IMR-90 (cell line): ENCODE results near the gene ZNF407. TPM values are rescaled to one million over a fixed set of nuclear protein-coding genes. Genes with fewer than 3 reads are reported as not detected.

ENCODE experiments used
- ATAC-seq: fragments of 200-7000 bp; cut with Tn5 transposase; 2 replicates; pipeline ENCODE4 v1.9.1; 2020; ENCODE audit warnings: low read depth, mild to moderate bottlenecking, moderate library complexity
- BruUV-seq: library from RNA; stranded (reverse); fragments of 400-500 nt; replicated peaks from 2 replicates; lab custom pipeline; 2021; lab: Mats Ljungman, UMichigan
- CTCF ChIA-PET: fragments of 300-600 bp; formaldehyde crosslinking; extraction: SDS; loops from one replicate; lab custom pipeline; 2021; ENCODE audit warnings: antibody characterized with exemption; lab: Yijun Ruan, JAX
- POLR2A ChIA-PET: fragments of 300-600 bp; sonication (Branson Sonifier 250); formaldehyde crosslinking; loops from one replicate; lab custom pipeline; 2022; ENCODE audit warnings: antibody characterized with exemption; ENCODE audit not compliant: unreplicated experiment; lab: Charles Lee
- DNase-seq: peaks from one replicate; pipeline ENCODE4 v3.0.0; 2013
- H2AFZ ChIP-seq: replicated peaks from 2 replicates; pipeline ENCODE3; 2013; ENCODE audit warnings: low read length, mild to moderate bottlenecking; ENCODE audit not compliant: poor library complexity
- H2AK5ac ChIP-seq: 2 replicates; pipeline ENCODE4 v1.6.1; 2013; ENCODE audit warnings: low read depth, low read length, inconsistent platforms
- H2AK9ac ChIP-seq: replicated peaks from 2 replicates; pipeline ENCODE3; 2013; ENCODE audit warnings: mild to moderate bottlenecking, low read depth, low read length, moderate library complexity; ENCODE audit not compliant: poor library complexity
- H2BK120ac ChIP-seq: 2 replicates; pipeline ENCODE4 v1.6.1; 2013; ENCODE audit warnings: low read depth, low read length, inconsistent platforms
- H2BK15ac ChIP-seq: 3 replicates; pipeline ENCODE4 v1.6.1; 2013; ENCODE audit warnings: low read depth, low read length, inconsistent platforms
- H2BK20ac ChIP-seq: 2 replicates; pipeline ENCODE4 v1.6.1; 2013; ENCODE audit warnings: low read depth, mild to moderate bottlenecking, inconsistent platforms, low read length, moderate library complexity
- H2BK5ac ChIP-seq: 2 replicates; pipeline ENCODE4 v1.6.1; 2013; ENCODE audit warnings: mild to moderate bottlenecking, low read depth, low read length, inconsistent platforms; ENCODE audit not compliant: poor library complexity, severe bottlenecking
- H3K14ac ChIP-seq: replicated peaks from 2 replicates; pipeline ENCODE4 v1.6.1; 2013; ENCODE audit warnings: low read depth, low read length, inconsistent platforms
- H3K18ac ChIP-seq: 2 replicates; pipeline ENCODE4 v1.6.1; 2013; ENCODE audit warnings: low read depth, low read length, control low read depth
- H3K23ac ChIP-seq: 2 replicates; pipeline ENCODE4 v1.6.1; 2013; ENCODE audit warnings: low read depth, low read length, inconsistent platforms
- H3K27ac ChIP-seq: 2 replicates; pipeline ENCODE4 v1.5.1; 2013; ENCODE audit warnings: mild to moderate bottlenecking, control low read depth, low read length; ENCODE audit not compliant: insufficient read depth
- H3K27me3 ChIP-seq: 2 replicates; pipeline ENCODE4 v1.6.1; 2013; ENCODE audit warnings: low read length; ENCODE audit not compliant: control insufficient read depth, insufficient read depth
- H3K36me3 ChIP-seq: 2 replicates; pipeline ENCODE4 v1.6.1; 2013; ENCODE audit warnings: low read length, mixed read lengths; ENCODE audit not compliant: control insufficient read depth, insufficient read depth
- H3K4ac ChIP-seq: 2 replicates; pipeline ENCODE4 v1.6.1; 2013; ENCODE audit warnings: low read depth, low read length, inconsistent platforms
- H3K4me1 ChIP-seq: 2 replicates; pipeline ENCODE4 v1.6.1; 2013; ENCODE audit warnings: low read length, mixed read lengths; ENCODE audit not compliant: control insufficient read depth, insufficient read depth
- H3K4me2 ChIP-seq: 2 replicates; pipeline ENCODE4 v1.6.1; 2013; ENCODE audit warnings: low read depth, mild to moderate bottlenecking, control low read depth, low read length, moderate library complexity
- H3K4me3 ChIP-seq: 2 replicates; pipeline ENCODE4 v1.5.1; 2013; ENCODE audit warnings: low read depth, mild to moderate bottlenecking, control low read depth, low read length, moderate library complexity; ENCODE audit not compliant: insufficient read depth
- H3K56ac ChIP-seq: 2 replicates; pipeline ENCODE4 v1.6.1; 2013; ENCODE audit warnings: low read length, inconsistent platforms; ENCODE audit not compliant: insufficient read depth; ENCODE audit errors: extremely low read depth
- H3K79me1 ChIP-seq, 2 experiments: 2 replicates each; pipeline ENCODE4 v1.6.1; 2013; ENCODE audit warnings: low read length in 2 of 2, inconsistent platforms in 1 of 2, low read depth in 1 of 2
- H3K9ac ChIP-seq: 2 replicates; pipeline ENCODE4 v1.6.1; 2013; ENCODE audit warnings: low read depth, low read length, control low read depth
- H3K9me1 ChIP-seq: 2 replicates; pipeline ENCODE4 v1.6.1; 2013; ENCODE audit warnings: low read length, inconsistent platforms; ENCODE audit not compliant: insufficient read depth
- H3K9me3 ChIP-seq: 2 replicates; pipeline ENCODE4 v1.6.1; 2013; ENCODE audit warnings: low read length; ENCODE audit not compliant: control insufficient read depth, insufficient read depth
- H4K20me1 ChIP-seq: 2 replicates; pipeline ENCODE4 v1.6.1; 2013; ENCODE audit warnings: low read length, inconsistent platforms; ENCODE audit not compliant: insufficient read depth
- H4K5ac ChIP-seq: 2 replicates; pipeline ENCODE4 v1.6.1; 2013; ENCODE audit warnings: mild to moderate bottlenecking, low read depth, low read length, control low read depth
- H4K8ac ChIP-seq, 2 experiments: 2 replicates each; pipeline ENCODE4 v1.6.1; 2013; ENCODE audit warnings: low read depth in 2 of 2, low read length in 2 of 2, control low read depth in 1 of 2, inconsistent platforms in 1 of 2
- H4K91ac ChIP-seq: 2 replicates; pipeline ENCODE4 v1.6.1; 2013; ENCODE audit warnings: low read depth, low read length, inconsistent platforms; ENCODE audit not compliant: insufficient read depth
- CEBPB ChIP-seq: IDR thresholded peaks from 2 replicates; pipeline ENCODE4 v1.6.1; 2012; ENCODE audit warnings: low read depth, low read length, improper control_type of control experiment
- CHD1 ChIP-seq: IDR thresholded peaks from 2 replicates; pipeline ENCODE4 v1.6.1; 2012; ENCODE audit warnings: low read depth, low read length, improper control_type of control experiment
- FOS ChIP-seq: fragments of 150-350 bp; IDR thresholded peaks from 2 replicates; pipeline ENCODE4 v1.6.1; 2016; ENCODE audit warnings: low read depth, low read length
- MAZ ChIP-seq: IDR thresholded peaks from 2 replicates; pipeline ENCODE4 v1.6.1; 2012; ENCODE audit warnings: low read depth, mild to moderate bottlenecking, low read length, improper control_type of control experiment, moderate library complexity, borderline replicate concordance
- NFE2L2 ChIP-seq: fragments of 150-350 bp; IDR thresholded peaks from 2 replicates; pipeline ENCODE4 v1.6.1; 2016; ENCODE audit warnings: low read depth, mild to moderate bottlenecking, low read length
- RCOR1 ChIP-seq: IDR thresholded peaks from 2 replicates; pipeline ENCODE4 v1.6.1; 2012; ENCODE audit warnings: mild to moderate bottlenecking, low read length, improper control_type of control experiment; ENCODE audit not compliant: insufficient replicate concordance
- RFX5 ChIP-seq: IDR thresholded peaks from 2 replicates; pipeline ENCODE4 v1.8.0; 2012; ENCODE audit warnings: low read depth, mild to moderate bottlenecking, low read length, moderate library complexity
- SMC3 ChIP-seq: fragments of 150-350 bp; IDR thresholded peaks from 2 replicates; pipeline ENCODE4 v1.6.1; 2016; ENCODE audit warnings: low read depth, mild to moderate bottlenecking, antibody characterized with exemption, low read length, moderate library complexity
- WGBS, 2 experiments: methylation state at CpG; one replicate each; pipeline versions ENCODE4 v1.1.5 to v1.1.7; 2013; ENCODE audit warnings: missing lambda C conversion rate in 2 of 2; ENCODE audit not compliant: insufficient read length in 1 of 2; ENCODE audit errors: extremely low coverage in 2 of 2; 5-methylcytosine and 5-hydroxymethylcytosine counted together
- dilution Hi-C: fragments of 300-500 bp; cut with HindIII; formaldehyde crosslinking; loops from one replicate; pipeline ENCODE4 v1.14.3; 2018; ENCODE audit warnings: low sequenced_read_pairs; ENCODE audit not compliant: unreplicated experiment
- in situ Hi-C: fragments of 300-500 bp; cut with MboI; formaldehyde crosslinking; loops from 3 replicates; pipeline ENCODE4 v1.14.3; 2019; ENCODE audit warnings: low sequenced_read_pairs, inconsistent platforms, mixed read lengths
- intact Hi-C: fragments of 100-400 bp; cut with micrococcal nuclease; formaldehyde crosslinking; loops from 2 replicates; pipeline ENCODE4 v1.10.0; 2022
- polyA plus RNA-seq, 3 experiments: library from polyadenylated mRNA; depleted of rRNA; stranded (reverse); fragments of >200 nt; gene quantifications; 2 replicates each; pipeline ENCODE4 v1.2.3, GENCODE V29; 2012; ENCODE audit warnings: low replicate concordance in 1 of 3
- total RNA-seq: library from RNA; depleted of rRNA; stranded (reverse); fragments of >200 nt; gene quantifications from 2 replicates; pipeline ENCODE4 v1.2.3, GENCODE V29; 2012

ZNF407 gene
- total and polyA plus RNA-seq, 2 of the 4 experiments (the other 2 are of a cell fraction), result 3.1 to 20.1 TPM

DNA sequence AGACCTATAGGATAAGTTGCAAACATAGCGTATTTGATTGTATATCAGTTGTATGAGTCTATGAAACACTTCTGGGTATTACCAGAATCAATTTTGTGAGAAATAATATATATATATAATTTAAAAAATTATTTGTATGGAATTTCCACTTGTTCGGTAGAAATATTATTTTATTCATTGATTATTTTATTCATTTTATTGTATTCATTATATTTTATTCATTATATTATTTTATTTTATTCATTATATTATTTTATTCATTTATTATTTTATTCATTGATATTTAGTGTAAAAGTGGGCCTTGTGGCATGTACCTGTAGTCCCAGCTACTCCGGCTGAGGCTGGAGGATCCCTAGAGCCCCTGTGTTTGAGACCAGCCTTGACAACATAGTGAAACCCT is 268.9 kb downstream of the ZNF407 start:
- H4K91ac ChIP-seq, result no peak overlapping the region
- DNase-seq (no peak), ATAC-seq (no peak)
- H3K9ac ChIP-seq, result no peak overlapping the region
- POLR2A ChIA-PET, result no interaction called here
- H3K9me3 ChIP-seq, result no peaks in the 10 kb centered on the region
- dilution Hi-C loops (no loop called here), intact Hi-C loops (no loop called here), in situ Hi-C loops (no loop called here)
- no peak overlapping the region for H2BK120ac ChIP-seq
- H2BK20ac ChIP-seq, result no peak overlapping the region
- H3K56ac ChIP-seq, result no peak overlapping the region
- no peak overlapping the region for H2AK5ac ChIP-seq
- H4K5ac ChIP-seq, result no peak overlapping the region
- no peak overlapping the region for H2BK15ac ChIP-seq
- H2BK5ac ChIP-seq, result no peak overlapping the region
- H3K9me1 ChIP-seq, result no peaks in the 10 kb centered on the region
- no peak overlapping the region for H3K4me2 ChIP-seq
- H3K36me3 ChIP-seq, result no peaks in the 10 kb centered on the region
- no peak overlapping the region for H3K23ac ChIP-seq
- no peaks in the 10 kb centered on the region for H3K27me3 ChIP-seq
- H3K4ac ChIP-seq, result no peak overlapping the region
- peaks cover 6% of the 10 kb centered on the region for H3K4me1 ChIP-seq
- CTCF ChIA-PET, result no interaction called here
- no peak overlapping the region for H2AFZ ChIP-seq
- H2AK9ac ChIP-seq, result no peak overlapping the region
- no TSS peak for BruUV-seq
- H3K79me1 ChIP-seq, result no peaks in the 10 kb centered on the region; a peak in 1 of 4 replicates
- TF ChIP-seq NFE2L2 (no peak), MAZ (no peak), CHD1 (no peak), RFX5 (no peak), FOS (no peak), RCOR1 (no peak), SMC3 (no peak), CEBPB (no peak)
- H3K14ac ChIP-seq, result no peak overlapping the region
- no CpG with 5 or more reads among the region's 3 CpGs for WGBS, 2 experiments
- H4K8ac ChIP-seq, result no peak overlapping the region
- no peak overlapping the region for H3K18ac ChIP-seq
- no peaks in the 10 kb centered on the region for H4K20me1 ChIP-seq
- no peak overlapping the region for H3K4me3 ChIP-seq
- no peak overlapping the region for H3K27ac ChIP-seq
